G401.6 (cell line): ENCODE results near the gene ATP8B1.

ENCODE experiments used
- FAIRE-seq: peaks from 2 replicates; lab custom pipeline; 2012; peaks lifted over from hg19 to GRCh38; lab: Jason Lieb, UNC

The ATP8B1 gene

DNA sequence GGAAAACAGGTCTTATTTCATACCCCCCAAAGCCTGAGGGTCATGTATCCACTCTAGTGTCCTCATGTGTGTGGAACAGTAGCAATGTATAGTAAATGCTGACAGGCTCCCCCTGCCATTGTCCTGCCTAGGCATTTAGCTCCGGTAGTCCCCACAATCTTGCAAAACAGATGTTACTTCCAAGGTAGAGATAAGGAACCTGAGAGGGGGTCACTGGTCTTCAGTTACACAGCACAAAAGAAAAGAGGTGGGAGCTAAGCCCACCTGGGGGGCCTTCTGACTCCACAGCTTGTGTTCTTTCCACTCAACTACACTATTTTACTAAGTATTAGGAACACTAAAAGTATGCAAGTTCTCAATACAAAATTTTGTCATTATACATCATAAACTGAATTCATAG lies 199.2 kb downstream of the ATP8B1 start:
- FAIRE-seq = no peak
